ENCODE data around the gene INPP5J.
"Not testable (repeated sequence)": the region's sequence is repeated elsewhere in the genome, so short reads cannot be mapped to it uniquely, and the experiment has no call there.

Gene INPP5J

DNA sequence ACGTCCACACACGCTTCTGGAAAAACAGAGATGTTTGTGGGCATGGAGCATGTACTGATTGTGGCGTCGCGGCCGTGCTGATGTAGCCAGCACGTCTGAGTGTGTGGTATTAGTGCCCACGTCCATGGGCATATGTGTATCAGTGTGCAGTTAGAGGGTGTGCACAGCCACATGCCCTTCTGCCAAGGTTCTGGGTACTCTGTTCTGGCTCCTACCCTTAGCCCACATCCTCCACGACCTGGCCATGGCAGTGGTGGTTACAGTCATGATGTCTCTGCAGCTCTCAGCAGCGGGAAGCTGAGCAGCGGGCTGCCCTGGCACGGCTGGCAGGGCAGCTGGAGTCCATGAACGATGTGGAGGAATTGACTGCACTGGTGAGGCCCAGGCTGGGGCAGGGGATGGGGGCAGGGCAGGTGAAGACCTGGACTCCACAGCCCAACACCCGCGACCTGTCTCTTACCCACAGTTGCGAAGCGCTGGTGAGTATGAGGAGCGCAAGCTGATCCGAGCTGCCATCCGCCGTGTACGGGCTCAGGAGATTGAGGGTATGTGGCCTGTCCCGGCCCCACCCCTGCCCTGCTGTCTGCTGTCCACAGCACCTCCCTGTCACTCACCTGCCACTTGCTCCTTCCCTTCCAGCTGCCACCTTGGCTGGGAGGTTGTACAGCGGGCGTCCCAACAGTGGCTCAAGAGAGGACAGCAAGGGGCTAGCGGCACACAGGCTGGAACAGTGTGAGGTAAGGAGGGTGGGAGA is 34.4 kb upstream of the INPP5J start:
- no peak for DNase-seq (ENCODE audit: low spot score)

DNA sequence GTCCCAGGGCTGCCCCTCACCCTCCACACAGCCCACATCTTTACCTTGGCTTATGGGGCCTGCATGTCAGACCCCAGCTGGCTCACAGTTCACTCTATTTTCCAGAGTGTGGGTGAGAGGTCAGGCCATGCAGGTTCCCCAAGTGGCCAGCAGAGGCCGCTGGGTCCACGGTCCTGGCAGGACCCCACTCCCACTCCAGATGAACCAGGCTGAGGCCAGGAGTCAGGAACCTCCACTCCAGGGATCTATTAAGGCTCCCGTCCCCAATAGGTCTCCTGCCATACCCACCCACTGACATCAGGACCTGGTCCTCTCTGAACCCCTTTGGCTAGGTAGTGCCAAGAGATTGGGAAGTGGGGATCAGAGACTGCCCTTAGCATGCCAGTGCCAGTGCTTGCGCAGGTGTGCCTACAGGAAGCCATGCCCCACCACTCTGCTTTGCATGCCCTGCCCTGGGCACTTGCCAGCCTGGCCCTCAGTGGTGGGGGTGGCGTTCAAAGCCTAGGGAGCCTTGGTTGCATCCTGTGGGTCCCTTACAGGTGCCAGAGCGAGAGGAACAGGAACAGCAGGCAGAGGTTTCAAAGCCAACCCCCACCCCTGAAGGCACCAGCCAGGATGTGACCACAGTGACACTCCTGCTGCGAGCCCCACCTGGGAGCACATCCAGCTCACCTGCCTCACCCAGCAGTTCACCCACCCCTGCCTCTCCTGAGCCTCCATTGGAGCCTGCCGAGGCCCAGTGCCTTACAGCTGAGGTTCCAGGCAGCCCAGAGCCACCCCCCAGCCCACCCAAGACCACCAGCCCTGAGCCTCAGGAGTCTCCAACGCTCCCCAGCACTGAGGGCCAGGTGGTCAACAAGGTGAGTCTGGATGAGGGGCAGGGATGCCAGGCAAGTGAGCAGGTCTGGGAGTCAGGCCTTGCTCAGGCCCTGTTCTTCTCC is 33.3 kb upstream of the INPP5J start:
- DNase-seq (ENCODE audit: low spot score), result no peak

DNA sequence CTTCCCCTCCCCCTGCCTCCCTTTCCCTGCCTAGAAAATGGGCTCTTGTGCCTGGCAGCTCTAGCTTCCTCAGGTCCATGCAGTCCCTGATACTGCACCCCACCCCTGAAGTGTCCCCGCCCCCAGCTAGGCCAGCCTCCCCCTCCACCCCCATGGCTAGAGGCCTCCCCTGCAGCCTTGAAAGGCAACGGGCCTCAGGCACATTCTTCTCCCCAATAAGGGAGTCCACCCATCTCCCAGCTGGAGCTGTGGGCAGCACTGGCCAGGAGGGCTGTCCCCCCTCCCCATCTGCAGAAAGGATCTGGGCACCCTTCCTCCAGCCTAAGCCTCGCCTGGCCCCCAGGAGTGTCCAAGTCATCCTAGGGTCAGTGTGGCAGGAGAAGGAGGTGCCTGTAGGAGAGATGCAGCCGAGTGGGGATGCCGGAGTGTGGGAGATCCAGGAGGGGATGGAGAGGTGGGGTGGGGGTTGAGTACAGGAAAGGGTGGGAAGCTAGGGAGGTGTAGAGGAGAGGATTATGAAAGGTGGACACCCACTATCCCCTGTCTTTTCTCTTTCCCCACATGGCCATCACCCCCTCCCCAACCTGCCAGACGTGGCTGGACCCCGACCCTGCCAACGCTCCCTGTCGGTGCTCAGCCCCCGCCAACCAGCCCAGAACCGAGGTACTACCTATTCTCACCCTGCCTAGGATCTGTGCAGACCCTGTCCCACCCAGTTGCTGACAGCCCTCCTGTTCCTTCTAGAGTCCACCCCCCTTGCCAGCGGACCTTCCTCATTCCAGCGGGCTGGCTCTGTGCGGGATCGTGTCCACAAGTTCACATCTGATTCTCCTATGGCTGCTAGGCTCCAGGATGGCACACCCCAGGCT is 32.3 kb upstream of the INPP5J start:
- DNase-seq (ENCODE audit: low spot score), result no peak

DNA sequence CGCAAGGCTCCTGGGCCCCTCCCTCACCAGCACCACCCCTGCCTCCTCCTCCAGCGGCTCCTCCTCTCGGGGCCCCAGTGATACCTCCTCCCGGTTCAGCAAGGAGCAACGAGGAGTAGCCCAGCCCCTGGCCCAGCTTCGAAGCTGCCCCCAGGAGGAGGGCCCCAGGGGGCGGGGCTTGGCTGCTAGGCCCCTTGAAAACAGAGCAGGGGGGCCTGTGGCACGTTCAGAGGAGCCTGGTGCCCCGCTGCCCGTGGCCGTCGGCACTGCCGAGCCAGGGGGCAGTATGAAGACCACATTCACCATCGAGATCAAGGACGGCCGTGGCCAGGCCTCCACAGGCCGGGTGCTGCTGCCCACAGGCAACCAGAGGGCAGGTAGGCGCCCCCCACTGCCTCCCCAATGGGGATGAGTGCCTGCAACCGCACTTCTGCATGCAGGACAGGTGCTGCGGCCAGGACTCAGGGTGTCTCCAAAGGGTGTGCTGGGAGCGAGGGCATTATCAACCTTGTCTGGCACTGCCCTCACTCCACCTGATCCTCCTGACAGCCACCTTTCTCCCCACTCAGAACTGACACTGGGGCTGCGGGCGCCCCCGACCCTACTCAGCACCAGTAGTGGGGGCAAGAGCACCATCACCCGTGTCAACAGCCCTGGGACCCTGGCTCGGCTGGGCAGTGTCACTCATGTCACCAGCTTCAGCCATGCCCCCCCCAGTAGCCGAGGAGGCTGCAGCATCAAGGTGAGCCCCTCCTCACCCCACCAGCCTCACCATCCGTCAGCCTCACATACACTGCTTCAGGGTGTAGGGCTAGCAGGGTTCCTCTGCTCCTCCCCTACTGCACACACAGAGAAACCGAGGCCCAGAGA is 31.4 kb upstream of the INPP5J start:
- DNase-seq (ENCODE audit: low spot score), result no peak

DNA sequence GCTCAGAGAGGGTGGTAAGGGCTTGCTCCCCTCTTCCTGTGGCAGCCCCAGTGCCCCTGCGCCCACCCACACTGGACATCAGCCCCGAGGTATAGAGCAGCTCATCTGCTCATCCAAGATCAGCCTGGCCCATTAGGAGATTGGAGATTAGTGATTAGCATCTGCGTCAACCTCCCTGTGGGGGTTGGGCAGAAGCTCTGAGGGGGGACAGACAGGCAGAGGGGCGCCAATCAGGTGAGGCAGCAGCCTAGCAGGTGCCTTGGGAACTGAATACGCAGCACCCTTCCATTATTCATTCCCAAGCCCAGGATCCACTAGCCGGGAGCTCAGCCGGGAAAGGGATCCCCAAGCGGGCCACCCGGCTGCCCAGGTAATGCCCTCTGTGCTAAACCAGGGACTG is 30.6 kb upstream of the INPP5J start:
- no peak for DNase-seq (ENCODE audit: low spot score)

DNA sequence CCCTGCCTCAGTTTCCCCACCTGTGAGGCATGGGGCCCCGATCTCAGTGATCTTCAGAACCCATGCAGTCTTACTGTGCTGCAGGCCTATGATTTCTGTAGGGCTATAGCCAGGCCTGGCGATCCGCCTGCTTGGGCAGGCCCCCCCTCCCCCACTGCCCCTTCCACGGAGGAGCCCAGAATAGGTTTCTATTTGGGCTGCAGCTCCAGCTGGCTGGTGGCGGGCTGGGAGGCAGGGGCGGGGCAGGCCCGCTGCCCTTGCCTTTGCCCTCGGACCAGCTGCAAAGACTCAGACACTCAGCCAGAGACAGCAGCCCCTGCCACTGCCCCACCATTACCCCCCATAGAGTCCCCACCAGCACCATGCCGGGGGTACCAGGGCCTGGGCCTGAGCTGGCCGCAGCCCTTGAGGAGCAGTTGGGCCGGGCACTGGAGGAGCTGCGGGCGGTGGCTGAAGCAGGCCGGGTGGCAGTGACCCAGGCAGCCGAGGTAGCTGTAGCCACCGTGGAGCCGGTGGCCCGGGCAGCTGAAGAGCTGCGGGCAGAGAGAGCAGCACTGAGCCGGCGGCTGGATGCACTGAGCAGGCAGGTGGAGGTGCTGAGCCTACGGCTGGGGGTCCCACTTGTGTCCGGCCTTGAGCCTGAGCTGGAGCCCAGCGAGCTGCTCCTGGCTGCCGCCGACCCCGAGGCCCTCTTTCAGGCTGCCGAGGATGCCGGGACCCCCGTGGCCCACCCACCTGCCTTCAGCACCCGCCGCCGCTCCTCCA is 29.5 kb upstream of the INPP5J start:
- no peak for DNase-seq (ENCODE audit: low spot score)

DNA sequence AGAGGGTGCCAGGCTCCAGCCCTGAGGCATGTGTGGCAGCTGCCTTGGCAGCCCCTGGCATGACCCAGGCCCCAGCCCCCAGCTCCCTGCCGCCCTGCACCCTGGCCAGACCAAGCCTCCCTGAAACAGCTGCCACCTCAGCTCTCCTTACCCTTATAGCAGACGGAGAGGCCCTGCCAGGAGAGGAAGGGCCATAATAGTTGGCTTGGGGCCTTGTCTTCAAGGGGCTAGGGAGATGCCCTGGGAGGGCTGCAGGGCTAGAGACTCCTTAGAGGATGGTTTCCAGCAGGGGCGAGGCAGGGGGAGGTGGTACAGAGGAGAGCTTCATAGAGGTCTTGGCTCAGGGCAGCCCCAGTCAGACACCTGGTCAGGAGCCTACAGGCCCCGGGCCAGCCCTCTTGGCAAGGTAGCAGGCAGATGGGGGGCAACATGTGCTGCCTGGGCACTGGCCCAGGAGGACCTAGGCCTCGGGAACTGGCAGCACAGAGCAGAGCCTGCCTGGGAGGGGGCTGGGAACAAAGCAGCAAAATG is 28.7 kb upstream of the INPP5J start:
- DNase-seq (ENCODE audit: low spot score), result no peak

DNA sequence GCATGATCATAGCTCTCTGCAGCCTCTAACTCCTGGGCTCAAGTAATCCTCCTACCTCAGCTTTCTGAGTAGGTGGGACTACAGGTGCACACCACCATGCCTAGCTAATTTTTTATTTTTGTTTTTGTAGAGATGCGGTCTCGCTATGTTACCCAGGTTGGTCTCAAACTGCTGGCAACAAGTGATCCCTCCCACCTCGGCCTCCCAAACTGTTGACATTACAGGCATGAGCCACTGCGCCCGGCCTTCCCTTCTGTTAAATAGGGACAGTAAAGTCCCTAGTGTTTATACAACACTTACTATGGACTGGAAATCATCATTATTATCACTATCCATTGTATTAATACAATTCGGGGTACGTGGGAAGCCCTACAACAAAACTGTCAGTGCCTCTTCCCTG is 28.0 kb upstream of the INPP5J start:
- no peak for DNase-seq (ENCODE audit: low spot score)

DNA sequence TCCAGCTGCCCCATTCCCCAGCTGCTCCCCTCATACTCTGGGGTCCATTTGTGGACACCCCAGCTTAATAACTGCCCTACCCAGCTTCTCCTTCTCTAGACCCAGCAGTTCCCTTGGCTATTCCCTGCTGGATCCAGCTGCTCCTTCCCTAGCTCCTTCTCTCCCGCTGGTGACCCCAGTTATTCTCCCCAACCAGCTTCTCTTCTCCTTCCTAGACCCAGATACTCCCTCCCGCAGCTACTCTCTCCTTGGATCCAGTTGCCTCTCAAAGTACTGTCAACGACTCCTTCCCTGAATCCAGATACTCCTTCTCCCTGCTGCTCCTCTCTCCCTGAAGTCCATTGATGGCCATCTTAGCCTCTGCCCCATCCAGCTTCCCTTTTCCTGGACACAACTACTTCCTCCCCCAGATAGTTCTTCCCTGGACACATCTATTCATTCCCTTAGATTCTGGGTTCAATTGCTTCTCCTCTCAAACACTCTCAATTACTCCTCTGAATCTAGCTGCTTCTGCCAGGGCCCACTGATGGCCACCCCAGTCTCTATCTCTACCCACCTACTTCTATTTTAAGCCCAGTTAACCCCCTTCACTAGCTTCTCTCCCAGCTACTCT is 27.0 kb upstream of the INPP5J start:
- no peak for DNase-seq (ENCODE audit: low spot score)

DNA sequence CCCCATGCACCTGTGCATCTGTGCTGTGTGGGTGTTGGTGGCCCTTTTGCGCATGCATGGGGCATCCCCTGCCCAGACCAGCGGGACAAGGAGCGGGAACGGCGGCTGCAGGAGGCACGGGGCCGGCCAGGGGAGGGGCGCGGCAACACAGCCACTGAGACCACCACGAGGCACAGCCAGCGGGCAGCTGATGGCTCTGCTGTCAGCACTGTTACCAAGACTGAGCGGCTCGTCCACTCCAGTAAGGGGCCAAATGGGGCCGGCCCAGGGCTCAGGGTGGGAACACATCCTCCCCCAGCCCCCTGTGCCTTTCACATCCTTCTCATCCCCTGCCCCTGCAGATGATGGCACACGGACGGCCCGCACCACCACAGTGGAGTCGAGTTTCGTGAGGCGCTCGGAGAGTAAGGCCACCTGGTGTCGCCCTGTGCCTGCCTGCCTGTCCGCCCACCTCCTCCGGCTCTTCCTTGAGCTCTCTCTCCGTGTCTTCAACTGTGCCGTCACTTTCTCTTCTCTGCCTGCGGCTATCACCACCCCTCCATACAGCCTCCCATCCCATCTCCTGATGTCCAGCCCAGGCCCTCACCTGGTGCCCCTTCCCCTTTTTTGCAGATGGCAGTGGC is 26.0 kb upstream of the INPP5J start:
- no peak for DNase-seq (ENCODE audit: low spot score)

DNA sequence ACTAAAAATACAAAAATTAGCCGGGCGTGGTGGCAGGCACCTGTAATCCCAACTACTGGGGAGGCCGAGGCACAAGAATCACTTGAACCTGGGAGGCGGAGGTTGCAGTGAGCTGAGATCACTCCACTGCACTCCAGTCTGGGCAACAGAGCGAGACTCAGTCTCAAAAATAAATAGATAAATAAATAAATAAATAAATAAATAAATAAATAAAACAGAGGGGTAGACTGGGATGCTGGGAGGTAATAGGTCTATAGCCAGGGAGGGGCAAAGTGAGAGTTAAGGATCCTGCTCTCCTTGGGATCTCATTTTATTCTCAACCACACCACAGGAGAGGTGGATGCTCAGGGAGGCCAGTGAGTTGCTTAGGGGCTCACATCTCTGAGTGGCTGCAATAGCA is 25.2 kb upstream of the INPP5J start:
- DNase-seq (ENCODE audit: low spot score), result not testable (repeated sequence)

DNA sequence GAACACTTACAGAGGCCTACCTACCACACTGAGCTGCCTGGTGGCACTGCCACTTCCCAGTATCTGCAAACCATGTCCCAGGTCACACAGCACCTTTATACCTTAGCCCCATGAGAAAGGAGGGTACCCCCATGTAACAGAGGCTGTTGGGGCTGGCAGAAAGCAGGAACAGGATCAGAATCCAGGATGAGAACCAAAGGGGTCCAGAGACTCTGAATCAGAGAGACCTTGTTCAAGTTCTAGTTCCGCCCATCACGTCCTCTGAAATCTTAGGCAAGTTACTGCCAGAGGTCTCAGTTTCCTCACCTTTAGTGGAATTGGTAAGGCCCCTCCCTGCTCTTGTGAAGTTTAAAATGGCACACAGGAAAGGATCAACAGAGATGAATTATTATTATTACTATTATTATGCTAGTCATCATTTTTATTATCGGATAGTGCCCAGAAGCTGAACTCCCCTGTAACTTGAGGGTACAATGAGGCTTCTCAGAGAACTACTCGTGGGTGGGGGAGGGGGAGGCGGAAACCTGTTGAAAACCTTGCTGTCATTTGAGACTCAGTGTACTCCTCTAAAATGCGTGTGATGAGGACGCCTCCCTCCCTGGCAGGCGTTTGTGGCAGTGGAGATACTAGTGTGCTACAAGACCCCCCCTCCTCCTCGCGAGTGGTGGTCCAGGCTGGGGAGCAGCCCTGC is 24.7 kb upstream of the INPP5J start:
- no peak for DNase-seq (ENCODE audit: low spot score)

DNA sequence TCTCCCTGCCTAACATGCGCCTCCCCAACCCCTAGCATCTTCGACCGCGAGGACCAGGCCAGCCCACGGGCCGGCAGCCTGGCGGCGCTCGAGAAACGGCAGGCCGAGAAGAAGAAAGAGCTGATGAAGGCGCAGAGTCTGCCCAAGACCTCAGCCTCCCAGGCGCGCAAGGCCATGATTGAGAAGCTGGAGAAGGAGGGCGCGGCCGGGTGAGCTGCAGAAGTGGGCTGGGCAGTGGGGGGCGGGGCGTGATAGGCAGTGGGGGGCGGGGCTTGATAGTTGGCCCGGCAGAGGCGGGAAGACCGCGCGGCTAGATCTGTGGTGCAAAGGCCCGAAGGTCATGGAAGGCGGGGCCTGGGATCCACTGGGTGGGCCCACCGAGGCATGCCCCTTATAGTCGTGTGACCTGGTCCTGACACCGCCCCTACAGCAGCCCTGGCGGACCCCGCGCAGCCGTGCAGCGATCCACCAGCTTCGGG is 24.1 kb upstream of the INPP5J start:
- DNase-seq (ENCODE audit: low spot score), result no peak

DNA sequence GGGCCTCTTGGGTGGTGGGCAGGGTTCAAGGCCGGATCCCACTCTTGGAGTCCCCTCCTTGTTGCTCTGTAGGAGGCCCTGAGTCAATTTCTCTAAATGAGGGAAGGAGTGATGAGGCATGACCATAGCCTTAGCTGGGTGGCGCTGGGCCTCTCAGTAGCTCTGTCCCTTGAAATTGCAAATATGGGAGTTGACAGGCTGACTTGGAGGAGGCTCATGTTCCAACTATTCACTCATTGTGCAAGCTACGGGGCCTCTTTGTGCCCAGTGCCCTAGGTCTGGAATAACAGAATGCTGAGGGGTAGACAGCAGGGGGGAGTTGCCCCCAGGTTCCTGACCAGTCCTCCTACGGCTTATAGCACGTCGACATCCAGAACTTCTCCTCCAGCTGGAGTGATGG is 23.4 kb upstream of the INPP5J start:
- no peak for DNase-seq (ENCODE audit: low spot score)

DNA sequence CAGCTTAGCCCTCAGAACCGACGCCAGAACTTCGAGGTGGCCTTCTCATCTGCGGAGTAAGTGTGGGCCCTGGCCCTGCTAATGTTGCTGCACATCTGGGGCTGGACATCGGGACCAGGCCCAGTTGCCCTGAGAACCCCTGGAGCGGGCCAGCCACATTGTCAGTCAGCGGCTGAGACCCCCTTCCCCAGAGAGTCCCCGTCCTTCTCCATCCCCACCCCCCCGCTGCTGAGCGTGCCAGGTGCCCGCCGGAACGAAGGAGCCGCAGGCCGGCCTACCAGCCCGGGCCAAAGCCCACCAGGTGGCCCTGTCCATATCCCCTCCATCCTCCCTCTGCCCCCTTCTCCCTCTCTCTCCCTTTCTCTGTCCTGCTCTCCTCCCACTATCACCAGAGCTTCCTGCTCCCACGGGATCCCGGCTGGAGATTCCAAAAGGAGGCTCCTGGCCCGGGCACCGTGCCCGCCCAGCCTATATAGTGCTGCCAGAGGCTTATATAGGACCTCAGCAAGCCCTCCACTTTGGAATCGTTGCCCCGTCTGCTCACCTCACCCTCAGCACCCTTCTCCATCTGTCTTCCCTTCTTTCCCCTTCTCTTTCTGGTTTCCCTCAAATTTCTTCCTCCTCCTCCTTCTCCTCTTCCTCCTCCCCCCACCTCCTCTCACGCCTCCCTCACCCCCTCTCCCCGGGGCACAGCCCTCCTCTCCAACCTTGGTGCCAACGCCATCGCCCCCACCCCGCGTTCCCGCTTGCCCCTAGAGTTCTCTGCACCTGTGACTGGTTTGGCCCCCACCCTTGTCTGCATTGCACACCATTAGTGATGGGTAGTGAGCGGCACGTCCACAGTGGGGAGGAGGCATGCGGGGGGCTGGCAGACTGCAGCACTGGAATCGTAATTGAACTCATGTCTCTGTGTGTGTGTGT is 22.7 kb upstream of the INPP5J start:
- DNase-seq (ENCODE audit: low spot score), result no peak

DNA sequence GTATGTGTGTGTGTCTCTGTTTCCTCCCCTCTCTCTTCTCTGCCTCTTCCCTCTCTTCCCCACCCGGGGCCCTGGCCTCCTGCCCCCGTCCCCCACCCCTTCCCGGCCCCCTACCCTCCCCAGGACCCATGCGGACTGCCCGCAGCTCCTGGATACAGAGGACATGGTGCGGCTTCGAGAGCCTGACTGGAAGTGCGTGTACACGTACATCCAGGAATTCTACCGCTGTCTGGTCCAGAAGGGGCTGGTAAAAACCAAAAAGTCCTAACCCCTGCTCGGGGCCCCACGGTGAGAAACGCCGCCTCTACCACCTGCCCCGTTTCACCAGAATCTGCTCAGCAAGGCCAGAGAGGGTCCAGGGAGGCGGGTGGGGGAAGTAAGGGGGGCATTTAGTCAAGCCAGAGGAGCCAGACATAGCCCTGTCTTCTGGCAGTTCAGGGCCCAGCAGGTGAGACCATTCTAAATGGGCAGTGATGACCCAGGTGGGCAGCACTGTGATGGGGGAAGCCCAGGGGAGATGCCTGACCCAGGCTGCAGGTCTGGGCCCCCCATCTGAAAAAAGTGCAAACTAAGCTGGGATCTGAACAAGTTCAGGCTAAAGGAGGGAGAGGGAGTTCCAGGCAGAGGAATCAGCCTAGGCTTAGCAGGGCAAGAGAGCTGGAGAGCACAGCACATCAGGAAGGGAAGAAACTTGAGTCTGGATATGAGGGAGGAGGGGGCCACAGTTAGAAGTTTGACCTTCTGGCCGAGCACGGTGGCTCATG is 21.8 kb upstream of the INPP5J start:
- no peak for DNase-seq (ENCODE audit: low spot score)

All from LoVo (cell line).